Liver (tissue), 3 donors: Measurements from ENCODE around the gene MS4A8.

Source experiments
- FOXA1 ChIP-seq: IDR thresholded peaks from 2 replicates; pipeline ENCODE4 v1.6.1; 2016; ENCODE audit warnings: antibody characterized with exemption
- GABPA ChIP-seq, 2 donors: IDR thresholded peaks in 1 of 2; conservative IDR thresholded peaks in 1 of 2; 2 replicates each; pipeline ENCODE4 v1.6.1; 2016; ENCODE audit warnings: antibody characterized with exemption in 2 of 2, mild to moderate bottlenecking in 1 of 2, moderate library complexity in 1 of 2
- JUND ChIP-seq, 2 donors: IDR thresholded peaks; 2 replicates each; pipeline ENCODE4 v1.6.1; 2016; ENCODE audit warnings: antibody characterized with exemption in 2 of 2
- RAD21 ChIP-seq, 2 donors: IDR thresholded peaks; 2 replicates each; pipeline ENCODE4 v1.6.1; 2016; ENCODE audit warnings: antibody characterized with exemption in 2 of 2, mild to moderate bottlenecking in 2 of 2
- REST ChIP-seq: IDR thresholded peaks from 2 replicates; pipeline ENCODE4 v1.6.1; 2016; ENCODE audit warnings: antibody characterized with exemption, mild to moderate bottlenecking
- RXRA ChIP-seq, 2 donors: IDR thresholded peaks; 2 replicates each; pipeline ENCODE4 v1.6.1; 2017 to 2018; ENCODE audit warnings: antibody characterized with exemption in 2 of 2, mild to moderate bottlenecking in 1 of 2
- TAF1 ChIP-seq: conservative IDR thresholded peaks from 2 replicates; pipeline ENCODE4 v1.6.1; 2016; ENCODE audit warnings: antibody characterized with exemption, mild to moderate bottlenecking
- YY1 ChIP-seq: IDR thresholded peaks from 2 replicates; pipeline ENCODE4 v1.6.1; 2016; ENCODE audit warnings: antibody characterized with exemption, mild to moderate bottlenecking
- TF ChIP-seq, protein P1 (sequence below): fragments of 150-350 bp; IDR thresholded peaks from 2 replicates; pipeline ENCODE4 v1.5.1; 2017; ENCODE audit warnings: improper control_type of control experiment, low read depth, low read length; ENCODE audit not compliant: missing input control
- TF ChIP-seq, protein P2 (sequence below): IDR thresholded peaks from 2 replicates; pipeline ENCODE4 v1.6.1; 2016; ENCODE audit warnings: antibody characterized with exemption
- donor health status: healthy.
- donor health status: healthy.

- TF ChIP-seq, protein P1, sequence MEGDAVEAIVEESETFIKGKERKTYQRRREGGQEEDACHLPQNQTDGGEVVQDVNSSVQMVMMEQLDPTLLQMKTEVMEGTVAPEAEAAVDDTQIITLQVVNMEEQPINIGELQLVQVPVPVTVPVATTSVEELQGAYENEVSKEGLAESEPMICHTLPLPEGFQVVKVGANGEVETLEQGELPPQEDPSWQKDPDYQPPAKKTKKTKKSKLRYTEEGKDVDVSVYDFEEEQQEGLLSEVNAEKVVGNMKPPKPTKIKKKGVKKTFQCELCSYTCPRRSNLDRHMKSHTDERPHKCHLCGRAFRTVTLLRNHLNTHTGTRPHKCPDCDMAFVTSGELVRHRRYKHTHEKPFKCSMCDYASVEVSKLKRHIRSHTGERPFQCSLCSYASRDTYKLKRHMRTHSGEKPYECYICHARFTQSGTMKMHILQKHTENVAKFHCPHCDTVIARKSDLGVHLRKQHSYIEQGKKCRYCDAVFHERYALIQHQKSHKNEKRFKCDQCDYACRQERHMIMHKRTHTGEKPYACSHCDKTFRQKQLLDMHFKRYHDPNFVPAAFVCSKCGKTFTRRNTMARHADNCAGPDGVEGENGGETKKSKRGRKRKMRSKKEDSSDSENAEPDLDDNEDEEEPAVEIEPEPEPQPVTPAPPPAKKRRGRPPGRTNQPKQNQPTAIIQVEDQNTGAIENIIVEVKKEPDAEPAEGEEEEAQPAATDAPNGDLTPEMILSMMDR = no peak
- TF ChIP-seq TAF1 = no peak
- no peak for TF ChIP-seq REST
- TF ChIP-seq YY1 = no peak
- TF ChIP-seq FOXA1 = no peak
- no peak for TF ChIP-seq RXRA (IDR thresholded peaks at IDR 0.05)
- TF ChIP-seq GABPA (IDR thresholded peaks at IDR 0.05 in 1 of 2, conservative IDR thresholded peaks at IDR 0.05 in 1 of 2) = no peak
- peak; percentile 51 to 63 for TF ChIP-seq RAD21 (IDR thresholded peaks at IDR 0.05)
- TF ChIP-seq, protein P2, sequence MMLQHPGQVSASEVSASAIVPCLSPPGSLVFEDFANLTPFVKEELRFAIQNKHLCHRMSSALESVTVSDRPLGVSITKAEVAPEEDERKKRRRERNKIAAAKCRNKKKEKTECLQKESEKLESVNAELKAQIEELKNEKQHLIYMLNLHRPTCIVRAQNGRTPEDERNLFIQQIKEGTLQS = no peak
- TF ChIP-seq JUND (IDR thresholded peaks at IDR 0.05) = no peak
Measured at GRCh38 chr11:60657888-60658287, 41.5 kb upstream of the MS4A8 start.
